Kidney capillary endothelial cell (primary cell): ENCODE data around the gene STAM.
"Not testable (repeated sequence)": the region's sequence is repeated elsewhere in the genome, so short reads cannot be mapped to it uniquely, and the experiment has no call there.

Experiments
- DNase-seq: peaks from one replicate; pipeline ENCODE4 v3.0.0-alpha.2; 2018; ENCODE audit warnings: low spot score

STAM gene

GRCh38 chr10:17643755-17644484, at the start of gene STAM:
Gene STAM (plus strand): TSS chr10:17644151. CDS start chr10:17644340, 189 bp downstream.
- DNase-seq = peak; percentile 91

- no peak for DNase-seq
Measured at GRCh38 chr10:17597386-17597785, 46.6 kb upstream of the STAM start.

DNA sequence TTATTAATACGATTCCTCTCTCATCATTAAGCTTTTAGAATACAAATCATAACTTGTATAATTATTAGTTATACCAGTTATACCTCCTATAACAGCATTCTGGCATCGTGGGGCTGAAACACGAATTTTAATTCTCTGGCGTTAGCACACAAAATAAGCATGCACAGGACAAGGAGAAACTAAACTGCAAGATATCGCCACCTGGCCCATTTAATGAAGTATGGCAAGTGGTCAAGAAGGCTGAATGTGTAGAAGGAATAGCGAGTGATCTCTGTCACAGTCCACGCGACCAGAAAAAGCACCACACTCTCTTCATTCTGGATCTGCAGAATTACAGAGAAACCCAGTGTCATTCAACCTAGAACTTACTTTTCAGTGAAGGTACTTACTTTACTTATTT, 44.9 kb upstream of the STAM start:
- no peak for DNase-seq

DNA sequence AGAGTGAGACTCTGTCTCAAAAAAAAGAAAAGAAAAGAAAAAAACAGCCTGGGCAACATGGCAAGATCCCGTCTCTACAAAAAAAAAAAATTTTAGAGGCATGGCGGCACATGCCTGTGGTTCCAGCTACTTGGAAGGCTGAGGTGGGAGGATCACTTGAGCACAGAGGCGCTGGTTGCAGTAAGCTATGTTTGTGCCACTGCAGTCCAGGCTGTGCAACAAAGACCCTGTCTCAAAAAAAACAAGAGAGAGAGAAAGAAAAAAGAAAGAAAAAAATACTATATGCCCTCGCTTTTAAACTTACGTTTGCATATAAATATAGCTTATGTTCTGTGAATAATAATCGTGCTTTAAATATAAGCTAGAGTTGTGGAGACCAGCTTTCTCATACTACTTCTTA, 38.0 kb upstream of the STAM start:
- DNase-seq = no peak

- DNase-seq = no peak
Measured at GRCh38 chr10:17606547-17607040, 37.4 kb upstream of the STAM start.

DNA sequence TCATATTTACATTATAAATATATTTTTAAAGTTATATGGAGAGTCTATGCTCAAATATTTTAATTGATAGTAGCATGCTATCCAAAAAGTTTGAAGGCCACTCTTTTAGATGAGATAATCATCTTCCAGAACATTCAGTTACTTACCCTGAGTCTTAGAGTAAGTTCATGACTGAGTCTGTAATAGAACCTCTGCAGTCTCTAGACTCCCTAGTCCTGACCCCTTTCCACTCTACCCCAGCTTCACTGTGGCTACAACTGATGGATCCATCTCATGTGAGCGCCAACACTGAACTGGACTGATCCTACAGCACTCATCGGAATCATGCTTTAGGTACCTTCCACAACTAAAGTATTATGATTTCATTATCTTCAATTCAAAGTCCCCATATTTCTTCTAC, 36.9 kb upstream of the STAM start:
- no peak for DNase-seq

DNA sequence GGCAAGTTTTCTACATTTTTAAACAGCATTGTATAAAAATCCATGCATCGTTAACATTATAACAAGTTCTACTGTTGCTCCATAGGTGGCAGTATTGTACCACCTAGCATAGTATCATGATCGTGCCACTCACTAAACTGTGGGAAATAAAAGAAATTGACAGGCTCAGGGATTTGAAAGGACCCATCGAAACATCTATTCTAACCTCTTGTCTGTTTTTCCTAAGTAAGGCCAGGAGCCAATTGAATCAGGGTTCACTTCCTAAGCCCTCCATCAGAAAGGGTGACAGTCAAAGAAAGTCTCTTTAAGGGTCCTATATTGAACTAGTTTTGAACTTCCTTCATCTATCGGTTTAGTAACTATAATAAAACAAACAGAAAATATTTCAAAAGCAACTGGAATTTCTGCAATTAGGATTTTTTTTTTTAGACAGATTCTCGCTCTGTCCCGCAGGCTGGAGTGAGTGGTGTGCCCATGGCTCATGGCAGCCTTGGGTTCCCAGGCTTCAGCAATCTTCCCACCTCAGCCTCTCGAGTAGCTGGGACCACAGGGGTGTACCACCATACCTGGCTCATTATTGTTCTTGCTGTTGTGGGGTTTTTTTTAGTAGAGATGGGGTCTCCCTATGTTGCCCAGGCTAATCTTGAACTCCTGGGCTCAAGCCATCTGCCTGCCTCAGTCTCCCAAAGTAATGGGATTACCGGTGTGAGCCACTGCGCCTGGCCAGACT, 36.2 kb upstream of the STAM start:
- DNase-seq = peak; percentile 63

GRCh38 chr10:17609523-17610079, 34.4 kb upstream of the STAM start:
- DNase-seq = no peak

DNA sequence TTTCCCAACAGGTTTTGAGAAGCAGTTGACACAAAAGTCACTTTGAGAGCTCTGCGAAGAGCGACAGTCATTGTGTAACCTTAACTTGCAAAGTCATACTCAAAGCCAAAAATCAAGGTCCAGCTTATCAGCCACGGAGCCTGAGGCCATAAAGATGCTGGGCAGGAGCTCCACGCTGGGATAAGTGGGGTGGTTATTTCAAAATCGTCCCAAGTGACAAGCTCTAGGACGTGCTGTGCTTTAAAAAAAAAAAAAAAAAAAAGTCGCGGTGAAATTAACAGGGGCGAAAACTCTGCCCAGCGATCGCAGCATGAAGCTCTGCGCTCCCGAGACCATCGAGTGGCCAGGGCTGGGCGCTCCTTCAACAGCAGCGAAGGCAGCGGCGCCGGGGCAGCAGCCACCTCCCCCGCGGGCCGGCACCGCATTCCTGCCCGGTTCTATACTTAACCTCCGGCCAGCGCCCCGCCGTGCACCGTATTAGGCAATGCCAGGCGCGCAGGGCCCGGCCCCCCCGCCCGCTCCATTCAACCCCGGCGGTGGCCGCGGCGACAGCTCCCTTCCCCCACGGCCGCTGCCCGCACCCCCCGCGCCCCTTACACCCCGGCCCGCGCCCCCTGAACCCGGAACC, 27.4 kb upstream of the STAM start:
- DNase-seq = peak; percentile 25

GRCh38 chr10:17617031-17617911, 26.7 kb upstream of the STAM start, which contains the start of gene HACD1:
Gene HACD1 (minus strand): TSS chr10:17617374. CDS start chr10:17617339, 35 bp downstream.
- DNase-seq = peak; percentile 16

DNA sequence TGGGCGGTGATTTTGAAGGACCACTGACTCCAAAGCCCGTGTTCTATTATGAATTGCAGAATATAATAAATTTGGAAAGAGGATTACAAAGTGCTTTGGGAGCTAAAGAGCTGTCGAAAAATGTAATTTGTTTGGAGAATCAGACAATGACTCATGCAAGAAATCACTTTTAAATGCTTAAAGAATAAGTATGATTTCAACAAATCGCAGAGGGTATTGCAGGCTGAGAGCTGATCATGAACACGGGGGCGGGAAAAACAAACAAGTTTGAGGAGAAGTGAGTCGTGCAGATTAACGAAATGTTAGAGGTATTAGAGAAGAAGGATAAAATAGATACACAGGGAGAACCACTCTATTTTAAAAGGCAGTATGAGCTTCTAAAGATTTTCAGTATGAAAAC, 21.9 kb upstream of the STAM start:
- no peak for DNase-seq

DNA sequence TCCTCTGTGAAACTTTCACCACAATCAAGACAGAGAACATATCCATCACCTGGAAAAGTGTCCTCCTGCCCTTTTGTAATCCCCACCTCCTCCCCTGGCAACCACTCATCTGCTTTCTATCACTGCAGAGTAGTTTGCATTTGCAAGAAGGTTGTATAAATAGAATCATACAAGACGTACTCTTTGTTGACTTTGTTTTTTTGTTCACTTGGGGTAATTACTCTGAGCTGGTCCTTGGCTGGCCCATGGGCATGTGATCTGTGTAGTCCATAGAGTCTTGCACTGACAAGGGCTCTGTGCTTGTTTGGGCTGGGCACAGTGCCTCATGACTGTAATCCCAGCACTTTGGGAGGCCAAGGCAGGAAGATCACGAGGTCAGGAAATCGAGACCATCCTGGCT, 19.0 kb upstream of the STAM start:
- DNase-seq = no peak

DNA sequence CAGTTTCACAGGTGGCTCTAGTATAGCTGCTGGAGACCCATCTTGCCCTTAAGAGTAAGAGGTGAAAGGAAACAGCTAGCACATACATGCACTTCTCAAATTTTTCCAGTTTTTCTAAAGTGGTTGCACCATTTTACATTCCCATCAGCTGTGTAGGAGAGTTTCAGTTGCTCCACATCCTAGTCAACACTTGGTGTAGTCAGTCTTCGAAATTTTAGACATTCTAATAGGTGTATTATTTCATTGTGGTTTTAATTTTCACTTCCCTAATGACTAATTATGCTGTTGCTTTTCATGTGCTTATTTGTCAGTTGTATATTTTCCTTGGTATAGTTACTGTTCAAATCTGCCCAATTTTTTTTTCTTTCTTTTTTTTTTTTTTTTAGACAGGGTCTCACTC, 17.3 kb upstream of the STAM start:
- no peak for DNase-seq

DNA sequence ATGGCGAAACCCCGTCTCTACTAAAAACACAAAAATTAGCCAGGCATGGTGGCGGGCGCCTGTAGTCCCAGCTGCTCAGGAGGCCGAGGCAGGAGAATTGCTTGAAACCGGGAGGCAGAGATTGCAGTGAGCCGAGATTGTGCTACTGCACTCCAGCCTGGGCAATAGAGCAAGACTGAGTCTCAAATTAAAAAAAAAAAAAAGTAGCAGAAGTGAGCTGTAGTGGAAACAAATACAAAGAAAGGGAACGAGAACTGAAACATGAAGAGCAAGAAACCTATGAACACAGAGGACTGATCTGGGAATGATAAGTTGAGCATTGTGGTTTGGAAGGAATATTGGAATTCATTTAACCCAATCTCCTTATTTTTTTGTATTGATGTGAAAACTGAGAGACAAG, 11.4 kb upstream of the STAM start:
- not testable (repeated sequence) for DNase-seq

DNA sequence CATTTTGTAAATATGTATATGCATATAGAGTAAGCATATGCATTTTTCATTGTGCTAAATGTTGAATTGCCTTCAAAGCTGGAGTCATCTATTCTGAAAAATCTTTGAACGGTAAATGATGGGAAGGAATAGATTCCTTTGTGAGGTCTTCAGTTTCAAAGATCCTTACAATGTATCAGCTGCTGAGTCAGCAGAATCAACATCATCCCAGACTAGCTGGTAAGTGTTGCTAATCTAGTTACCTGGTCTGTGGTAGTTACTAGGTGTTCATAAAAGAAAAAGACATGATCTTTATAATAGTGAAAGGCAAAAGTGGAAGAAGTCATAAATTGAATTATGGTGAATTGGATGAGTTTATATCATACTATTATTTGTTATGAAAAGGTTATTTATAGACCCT, 10.6 kb upstream of the STAM start:
- DNase-seq = no peak

GRCh38 chr10:17637869-17638268, 6.1 kb upstream of the STAM start:
- DNase-seq = no peak

DNA sequence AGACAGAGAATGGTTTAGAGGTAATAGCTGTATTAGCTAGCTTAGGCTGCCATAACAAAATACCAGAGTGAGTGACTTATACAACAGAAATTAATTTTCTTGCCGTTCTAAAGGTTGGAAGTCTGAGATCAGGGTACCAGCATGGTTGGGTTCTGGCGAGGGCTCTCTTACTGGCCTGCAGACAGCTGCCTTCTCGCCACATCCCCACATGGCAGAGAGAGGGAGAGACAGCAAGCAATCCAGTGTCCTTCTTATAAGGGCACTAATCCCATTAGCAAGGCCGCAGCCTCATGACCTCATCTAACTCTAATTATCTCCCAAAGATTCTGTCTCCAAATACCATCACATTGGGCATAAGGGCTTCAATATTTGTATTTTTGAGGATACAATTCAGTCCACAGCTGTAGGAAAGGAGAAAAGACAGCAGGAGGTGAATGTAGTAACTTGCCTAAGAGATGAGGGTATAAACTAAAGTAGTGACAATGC, 3.6 kb upstream of the STAM start:
- no peak for DNase-seq

DNA sequence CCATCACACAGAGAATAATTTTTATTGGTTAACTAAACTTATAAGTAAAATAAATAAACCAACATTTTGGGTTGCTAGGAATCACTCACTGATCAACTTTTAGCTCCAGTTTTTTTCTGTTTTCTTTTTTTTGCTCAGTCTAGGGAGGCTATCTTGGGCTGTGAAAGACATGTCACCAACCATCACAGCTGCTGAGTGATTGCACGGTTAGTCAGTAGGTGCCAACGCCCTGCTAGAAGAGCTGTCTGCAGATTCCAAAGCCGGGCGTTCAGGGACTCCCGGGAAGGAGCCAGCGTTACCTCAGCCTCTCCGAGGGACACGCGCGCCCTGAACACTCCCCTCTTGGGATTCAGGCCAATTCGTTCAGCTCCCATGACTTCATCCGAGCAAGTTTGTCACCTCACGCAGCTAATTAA, 604 bp upstream of the STAM start:
- DNase-seq = no peak

GRCh38 chr10:17644485-17644943, 563 bp downstream of the STAM start:
- no peak for DNase-seq

- peak; percentile 7 for DNase-seq
Measured at GRCh38 chr10:17645621-17646345, 1.8 kb downstream of the STAM start.

DNA sequence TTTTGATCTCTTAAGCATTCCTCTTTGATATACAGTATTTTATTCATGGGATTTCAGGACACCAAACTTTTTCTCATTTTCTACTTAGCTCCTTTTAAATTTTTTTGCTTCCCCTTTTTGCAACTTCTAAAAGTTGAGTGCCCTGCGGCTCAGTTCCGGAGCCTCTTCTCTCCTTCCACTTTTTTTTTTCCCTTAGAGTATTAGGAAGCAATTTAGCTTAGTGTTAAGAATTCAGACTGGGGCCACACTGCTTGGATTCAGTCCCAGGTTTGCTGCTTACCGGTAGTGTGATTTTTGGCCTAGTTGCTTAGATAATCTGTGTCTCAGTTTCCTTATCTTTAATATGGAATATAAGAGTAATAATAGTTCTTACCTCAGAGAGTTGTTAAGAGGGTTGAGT, 3.4 kb downstream of the STAM start:
- DNase-seq = no peak
